HepG2 (cell line): Measurements from ENCODE around the gene SRP68. TPM values are rescaled to one million over a fixed set of nuclear protein-coding genes. Genes with fewer than 3 reads are reported as not detected.

ENCODE experiments used
- ATAC-seq: fragments of 200-7000 bp; cut with Tn5 transposase; 3 replicates; pipeline ENCODE4 v1.9.1; 2020; ENCODE audit warnings: mild to moderate bottlenecking, moderate library complexity
- BruUV-seq: library from RNA; stranded (reverse); fragments of 400-500 nt; replicated peaks from 2 replicates; lab custom pipeline; 2021; lab: Mats Ljungman, UMichigan
- CTCF ChIA-PET: fragments of 300-600 bp; formaldehyde crosslinking; extraction: SDS; loops from one replicate; lab custom pipeline; 2021; ENCODE audit warnings: low total read pairs, inconsistent platforms, low intra/inter-chr PET ratio; lab: Yijun Ruan, JAX
- POLR2A ChIA-PET: fragments of 350-600 bp; sonication (Branson Sonifier 250); formaldehyde crosslinking; loops from one replicate; lab custom pipeline; 2020; ENCODE audit warnings: antibody characterized with exemption, inconsistent platforms; lab: Yijun Ruan, JAX
- DNase-seq: peaks from one replicate; pipeline ENCODE4 v3.0.0-alpha.2; 2015; ENCODE audit warnings: low spot score
- FAIRE-seq: peaks from 3 replicates; lab custom pipeline; 2011; peaks lifted over from hg19 to GRCh38; lab: Jason Lieb, UNC
- H2AFZ ChIP-seq: one replicate; pipeline ENCODE4 v1.6.1; 2011; ENCODE audit warnings: low read length, inconsistent platforms
- H3K27ac ChIP-seq: fragments of 300-600 bp; 3 replicates; pipeline ENCODE4 v1.8.0; 2011; ENCODE audit warnings: mixed run types, mild to moderate bottlenecking, mixed read lengths, low read length, inconsistent platforms; ENCODE audit not compliant: insufficient read depth; ENCODE audit errors: extremely low read length
- H3K27me3 ChIP-seq, 2 experiments: fragments of 200-600 bp in 1 of 2; 2 replicates in 1 of 2; 3 replicates in 1 of 2; pipeline versions ENCODE4 v1.6.0 to v1.8.0; 2011; ENCODE audit warnings: low read length in 2 of 2, mild to moderate bottlenecking in 2 of 2, moderate library complexity in 2 of 2, inconsistent platforms in 1 of 2; ENCODE audit not compliant: insufficient read depth in 2 of 2, control insufficient read depth in 1 of 2
- H3K36me3 ChIP-seq, 2 experiments: fragments of 200-600 bp in 1 of 2; replicated peaks in 1 of 2; 2 replicates in 1 of 2; 3 replicates in 1 of 2; pipeline versions ENCODE4 v1.5.1 to v1.8.0; 2011; ENCODE audit warnings: low read length in 2 of 2, inconsistent platforms in 1 of 2; ENCODE audit not compliant: insufficient read depth in 2 of 2, control insufficient read depth in 1 of 2
- H3K4me1 ChIP-seq: 2 replicates; pipeline ENCODE4 v1.5.1; 2012; ENCODE audit warnings: low read length, inconsistent platforms; ENCODE audit not compliant: insufficient read depth
- H3K4me2 ChIP-seq: 2 replicates; pipeline ENCODE4 v1.6.0; 2011; ENCODE audit warnings: low read depth, low read length, inconsistent platforms
- H3K4me3 ChIP-seq, 3 experiments: fragments of 200-600 bp in 1 of 3; sonication (generic), shearing (Covaris generic) in 1 of 3; replicated peaks in 1 of 3; 2 replicates each; pipeline ENCODE4 v1.5.1; 2011 to 2016; ENCODE audit warnings: low read length in 3 of 3, inconsistent platforms in 2 of 3, low read depth in 2 of 3, mild to moderate bottlenecking in 2 of 3, control low read depth in 1 of 3, mixed read lengths in 1 of 3; ENCODE audit not compliant: insufficient read depth in 1 of 3
- H3K79me2 ChIP-seq: one replicate; pipeline ENCODE4 v1.6.1; 2011; ENCODE audit warnings: low read length, inconsistent platforms; ENCODE audit not compliant: insufficient read depth
- H3K9ac ChIP-seq: 2 replicates; pipeline ENCODE4 v1.6.0; 2011; ENCODE audit warnings: mild to moderate bottlenecking, low read depth, low read length, inconsistent platforms; ENCODE audit not compliant: insufficient read depth
- H3K9me3 ChIP-seq: 2 replicates; pipeline ENCODE4 v1.5.1; 2012; ENCODE audit warnings: mild to moderate bottlenecking, low read length
- H4K20me1 ChIP-seq: 2 replicates; pipeline ENCODE4 v1.6.0; 2011; ENCODE audit warnings: inconsistent platforms, mild to moderate bottlenecking, low read length, moderate library complexity; ENCODE audit not compliant: insufficient read depth
- ELF3 ChIP-seq: IDR thresholded peaks from 2 replicates; pipeline ENCODE4 v1.6.1; 2016; ENCODE audit warnings: missing genetic modification reagents, missing compliant biosample characterization
- MAX ChIP-seq: IDR thresholded peaks from 2 replicates; pipeline ENCODE4 v1.6.1; 2012; ENCODE audit warnings: inconsistent platforms
- ZNF225 ChIP-seq: sonication (generic); formaldehyde crosslinking; IDR thresholded peaks from 2 replicates; pipeline ENCODE4 v1.4.0; 2020; ENCODE audit warnings: mild to moderate bottlenecking, missing genetic modification reagents
- ZNF256 ChIP-seq: sonication (generic); formaldehyde crosslinking; conservative IDR thresholded peaks from 2 replicates; pipeline ENCODE4 v1.4.0; 2020; ENCODE audit warnings: missing genetic modification reagents
- ZNF687 ChIP-seq: sonication (generic); formaldehyde crosslinking; IDR thresholded peaks from 2 replicates; pipeline ENCODE4 v1.5.1; 2020; ENCODE audit warnings: mild to moderate bottlenecking, missing genetic modification reagents, moderate library complexity
- WGBS: methylation state at CpG from one replicate; pipeline ENCODE4 v1.1.6; 2017; ENCODE audit warnings: low lambda C conversion rate; 5-methylcytosine and 5-hydroxymethylcytosine counted together
- in situ Hi-C: cut with HindIII; loops from 2 replicates; pipeline ENCODE4 v1.10.0; 2017; ENCODE audit warnings: low pct_unique_long_range_greater_than_20kb; ENCODE audit not compliant: extremely low pct_ligation_motif_present
- intact Hi-C: fragments of 100-400 bp; cut with micrococcal nuclease; formaldehyde crosslinking; loops from one replicate; pipeline ENCODE4 v1.10.0; 2022; ENCODE audit not compliant: unreplicated experiment
- polyA plus RNA-seq, 8 experiments: library from polyadenylated mRNA; depleted of rRNA in 3 of 8; stranded (reverse) in 7 of 8; unstranded in 1 of 8; fragments of >200 nt; fragmentation: Illumina TruSeq in 4 of 8; extraction: Trizol in 4 of 8; gene quantifications; 2 replicates each; pipeline versions ENCODE4 v1.2.1 to v1.2.3, GENCODE V29; 2011 to 2016; ENCODE audit warnings: low read depth in 4 of 8, missing spikeins in 1 of 8, mixed read lengths in 1 of 8; ENCODE audit not compliant: insufficient read depth in 1 of 8
- total RNA-seq, 5 experiments: library from RNA; depleted of rRNA; stranded (reverse); fragments of >200 nt; fragmentation: Illumina TruSeq; extraction: Trizol; gene quantifications; 2 replicates each; pipeline ENCODE4 v1.2.3, GENCODE V29; 2016; ENCODE audit warnings: low read depth in 1 of 5

Gene SRP68
- total and polyA plus RNA-seq, 2 of the 13 experiments (the other 11 are each of a cell fraction or from before 2014, with no cell fraction given), result 39.8 to 74.3 TPM

- peaks cover 40% of the 10 kb centered on the region for H3K4me1 ChIP-seq
- FAIRE-seq (no peak), ATAC-seq (no peak), DNase-seq (no peak)
- in situ Hi-C loops, result no loop called here
- BruUV-seq, result no TSS peak
- peaks cover 1 to 9% of the 10 kb centered on the region in 2 experiments; a peak in 4 of 5 replicates for H3K36me3 ChIP-seq
- no peaks in the 10 kb centered on the region for H3K9me3 ChIP-seq
- H3K27ac ChIP-seq, result no peak overlapping the region
- ChIA-PET CTCF (no interaction called here), POLR2A (no interaction called here)
- H3K4me3 ChIP-seq, result no peak overlapping the region
- peak; percentile 10; the same call in 1 of the 2 replicates for TF ChIP-seq ZNF687
- TF ChIP-seq ZNF256 (CRISPR knock-in tag), result no peak
- TF ChIP-seq MAX, result no peak
- no peak for TF ChIP-seq ELF3 (CRISPR knock-in tag)
- no peak for TF ChIP-seq ZNF225 (CRISPR knock-in tag)
- intact Hi-C loops, result no loop called here
- no peaks in the 10 kb centered on the region for H3K79me2 ChIP-seq
- no peak overlapping the region for H3K4me2 ChIP-seq
- 100% methylated on average over 1 of the region's 9 CpGs for WGBS
- no peak overlapping the region for H2AFZ ChIP-seq
- H4K20me1 ChIP-seq, result no peaks in the 10 kb centered on the region
- H3K9ac ChIP-seq, result no peak overlapping the region
- H3K27me3 ChIP-seq, result no peaks in the 10 kb centered on the region; a peak in 1 of 5 replicates
Measured at GRCh38 chr17:76024353-76024752, 48.0 kb downstream of the SRP68 start.
